ENCODE measurements around the gene DBH.
A peak's percentile ranks its signal among the peaks of the same experiment; 100 is the strongest.

The DBH gene

DNA sequence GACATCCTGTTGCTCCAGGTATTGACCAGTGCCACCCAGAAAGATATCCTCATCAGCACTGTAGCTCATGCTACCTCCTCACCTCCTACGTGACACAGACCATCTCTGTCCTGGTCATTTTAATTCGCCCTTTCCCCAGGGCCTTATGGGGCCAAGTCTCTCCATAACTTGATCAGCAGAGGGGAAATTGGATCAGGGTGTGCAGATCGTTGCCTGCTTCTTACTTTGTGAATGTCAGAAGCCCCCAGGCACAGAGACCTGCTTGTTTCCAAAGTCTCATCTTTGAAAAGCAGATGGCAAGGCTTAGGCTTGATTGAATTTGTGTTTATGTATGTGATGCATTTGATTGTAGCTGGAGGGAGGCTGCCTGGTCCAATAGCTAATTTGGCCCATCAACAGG, 8.8 kb upstream of the DBH start:
- DNase-seq, result no peak

DNA sequence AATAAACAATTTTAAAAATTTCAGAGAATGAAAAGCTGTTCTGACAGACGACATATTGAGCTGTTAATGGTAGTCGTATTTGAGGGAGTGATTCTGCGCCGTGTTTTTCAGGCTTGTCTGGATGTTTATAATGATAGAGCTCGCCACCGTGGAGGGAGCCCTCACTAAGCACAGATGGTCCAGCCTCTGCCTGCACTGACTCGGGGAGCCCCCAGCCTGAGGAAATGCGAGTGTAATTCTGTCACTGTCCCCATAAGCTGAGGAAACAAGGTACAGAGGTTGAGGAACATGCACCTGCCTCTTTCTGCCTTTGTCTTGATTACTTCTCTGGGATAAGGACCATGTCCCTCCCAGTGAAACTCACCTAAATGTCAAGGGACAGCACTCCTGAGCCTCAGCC, 7.4 kb upstream of the DBH start:
- DNase-seq, result no peak

DNA sequence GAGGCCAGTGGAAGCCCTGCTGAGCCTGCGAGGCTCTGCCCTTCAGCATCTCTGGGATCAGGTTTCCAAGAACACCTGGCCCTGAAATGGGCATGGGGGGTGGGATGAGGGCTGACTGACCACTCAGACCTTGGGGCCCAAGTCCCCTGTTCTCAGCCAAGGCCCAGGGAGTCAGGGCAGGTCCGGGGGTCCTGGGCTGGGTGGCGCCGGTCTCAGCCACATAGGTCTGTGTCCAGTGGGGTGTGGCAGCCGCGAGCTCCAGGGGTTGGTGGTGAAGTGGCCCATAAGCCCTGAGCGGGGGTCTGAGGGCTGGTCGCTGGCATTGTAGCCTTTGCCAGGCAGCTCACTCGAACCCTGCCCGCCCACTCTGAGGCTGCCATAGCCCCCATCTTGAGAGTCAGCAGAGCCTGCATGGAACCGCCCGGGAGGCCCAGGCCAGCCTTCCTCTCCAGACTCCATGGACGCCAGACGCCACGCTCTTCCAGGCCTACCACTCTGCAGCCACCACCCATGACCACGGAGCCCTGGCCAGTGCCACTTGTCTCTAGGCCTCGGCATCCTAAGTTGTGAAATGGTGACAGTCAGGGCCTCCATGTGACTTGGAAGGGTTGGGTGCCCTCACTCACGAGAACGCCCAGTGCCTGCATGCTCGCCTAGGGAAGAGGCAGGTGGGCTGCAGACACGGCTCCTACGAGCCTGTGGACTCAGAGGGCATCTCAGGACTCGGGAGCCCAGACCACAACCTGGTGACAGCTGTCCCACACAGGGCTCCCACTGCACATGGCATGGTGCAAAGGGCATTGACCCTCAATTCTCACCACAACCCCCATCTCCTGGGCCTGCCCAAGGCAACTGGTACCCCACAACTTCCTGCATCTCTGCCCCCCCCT, 6.7 kb upstream of the DBH start:
- no peak for DNase-seq

DNA sequence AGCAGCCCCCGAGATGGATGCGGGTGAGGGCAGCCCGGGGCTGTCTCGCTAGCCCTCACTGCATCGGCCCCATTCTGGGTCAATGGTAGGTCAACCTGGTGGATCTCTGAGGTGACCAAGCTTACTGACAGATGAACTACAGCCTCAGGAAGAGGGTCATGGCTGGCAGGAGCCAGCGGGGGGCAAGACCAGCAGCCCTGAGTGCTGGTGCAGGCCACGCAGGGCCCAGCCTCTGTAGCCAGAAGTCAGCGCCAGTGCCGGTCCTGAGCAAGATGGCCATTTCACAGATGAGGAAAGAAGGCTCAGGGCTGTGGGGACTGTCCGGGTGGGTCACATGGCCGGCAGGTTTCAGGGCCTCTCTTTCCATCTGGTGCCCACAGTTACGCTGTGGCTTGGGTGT, 5.1 kb upstream of the DBH start:
- no peak for DNase-seq

DNA sequence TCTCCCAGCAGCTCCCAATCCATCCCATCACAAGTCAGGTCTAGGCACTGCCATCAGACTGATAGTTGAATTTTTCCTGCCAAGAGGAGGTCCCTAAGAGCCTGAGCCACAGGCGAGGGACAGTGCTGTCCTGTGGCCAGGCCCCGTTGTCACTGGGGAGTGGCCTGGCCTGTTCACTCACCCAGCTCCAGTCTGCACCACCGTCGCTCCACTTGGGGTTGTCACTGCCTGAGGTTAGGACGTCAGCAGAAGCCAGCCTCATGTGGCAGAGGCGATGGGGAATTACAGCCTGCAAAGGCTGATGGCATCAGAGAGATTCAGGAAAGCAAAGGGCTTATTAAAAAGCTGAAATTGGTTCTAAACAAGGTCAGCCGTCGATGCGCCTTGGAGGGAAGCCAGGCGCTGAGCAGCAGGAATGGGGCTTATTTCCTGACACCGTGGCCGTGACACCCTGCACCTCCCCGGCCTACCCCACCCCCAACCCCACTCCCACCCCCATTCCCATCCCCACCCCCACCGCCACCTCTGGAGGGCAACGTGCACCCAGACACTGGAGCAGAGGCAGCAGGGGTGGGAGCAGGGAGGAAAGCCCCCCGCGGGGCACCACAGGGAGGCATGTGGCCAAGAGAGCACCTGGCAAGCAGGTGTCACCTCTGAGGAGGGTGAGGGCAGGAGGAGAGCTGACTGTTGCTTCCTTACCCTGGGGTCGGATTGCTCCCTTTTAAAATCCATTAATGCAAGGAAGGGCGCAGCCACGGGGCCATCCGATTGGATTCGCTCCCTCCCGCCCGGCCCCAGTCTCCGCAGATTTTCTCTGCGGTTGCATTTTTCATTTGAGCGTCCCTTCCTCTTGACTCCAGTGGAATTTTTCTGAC, 3.1 kb upstream of the DBH start:
- peak; percentile 11 to 95 (median 88) for DNase-seq

DNA sequence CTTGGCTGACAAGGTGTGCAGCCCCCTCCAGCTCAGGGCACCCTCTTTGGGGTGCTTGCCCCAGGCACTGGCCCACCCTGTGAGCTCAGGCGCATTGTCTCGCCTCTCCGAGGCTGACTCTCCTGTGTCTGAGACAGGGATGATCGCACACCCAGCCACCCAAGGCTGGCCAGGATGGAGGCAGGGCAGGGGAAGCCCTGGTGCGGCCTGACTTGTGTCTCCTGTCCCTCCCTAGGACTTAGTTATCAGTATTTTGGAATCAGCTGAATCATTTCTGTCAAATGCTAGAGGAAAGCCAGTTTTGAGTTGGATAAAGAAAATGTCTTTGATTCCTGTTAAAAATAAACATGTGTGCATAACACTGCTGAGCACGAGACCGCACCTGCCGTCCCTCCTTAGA, 2.5 kb upstream of the DBH start:
- DNase-seq, result peak in 2 of 3 experiments; percentile 83 to 87

DNA sequence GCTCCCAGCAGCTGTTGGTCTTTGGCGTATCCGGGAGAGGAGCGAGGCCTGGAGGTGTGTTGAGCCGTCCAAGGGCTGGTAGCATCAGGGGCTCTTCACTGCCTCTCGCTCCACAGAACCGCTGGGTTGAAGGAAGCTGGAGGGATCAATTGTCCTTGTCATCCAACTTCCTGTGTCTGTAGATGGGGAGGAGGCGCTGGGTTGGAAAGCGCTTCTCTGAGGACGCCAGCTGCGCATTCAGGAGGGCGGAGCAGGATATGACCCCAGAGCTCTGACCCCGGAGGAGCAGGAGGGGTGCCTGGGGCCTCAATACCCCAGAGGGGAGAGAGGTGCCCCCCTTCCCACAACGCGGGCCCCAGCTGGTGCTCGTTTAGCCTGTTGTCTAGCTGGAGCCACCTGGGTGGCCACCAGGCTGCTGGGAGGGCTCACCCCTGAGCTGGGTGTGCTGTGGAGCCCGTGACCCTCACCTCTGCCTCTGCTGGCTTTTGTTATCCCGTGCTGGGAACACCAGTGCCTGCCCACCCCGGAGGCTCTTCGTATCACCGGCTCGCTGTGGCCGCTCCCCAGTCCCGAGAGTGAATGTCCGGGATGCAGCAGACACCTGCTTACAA, 2.0 kb upstream of the DBH start:
- peak; percentile 74 to 92 (median 77) for DNase-seq

DNA sequence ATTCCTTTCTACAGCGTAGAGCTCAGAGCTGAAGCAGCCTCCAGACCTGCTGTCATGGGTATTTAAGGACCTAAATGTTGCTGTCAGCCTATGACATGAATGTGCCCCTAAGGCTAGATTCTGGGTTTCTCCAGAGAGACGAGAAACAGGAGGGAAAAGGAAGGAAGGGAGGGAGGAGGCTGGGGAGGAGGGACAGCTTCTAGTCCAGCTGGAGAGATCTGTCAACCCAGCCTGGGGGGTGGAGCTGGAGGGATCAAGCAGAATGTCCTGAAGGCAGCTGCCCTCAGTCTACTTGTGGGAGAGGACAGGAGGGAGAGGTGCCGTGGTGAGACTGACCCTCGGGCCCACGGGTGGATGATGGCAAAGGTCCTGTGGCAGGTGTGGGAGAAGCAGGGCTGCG, 1.1 kb upstream of the DBH start:
- DNase-seq, result peak in 2 of 3 experiments; percentile 16 to 50

DNA sequence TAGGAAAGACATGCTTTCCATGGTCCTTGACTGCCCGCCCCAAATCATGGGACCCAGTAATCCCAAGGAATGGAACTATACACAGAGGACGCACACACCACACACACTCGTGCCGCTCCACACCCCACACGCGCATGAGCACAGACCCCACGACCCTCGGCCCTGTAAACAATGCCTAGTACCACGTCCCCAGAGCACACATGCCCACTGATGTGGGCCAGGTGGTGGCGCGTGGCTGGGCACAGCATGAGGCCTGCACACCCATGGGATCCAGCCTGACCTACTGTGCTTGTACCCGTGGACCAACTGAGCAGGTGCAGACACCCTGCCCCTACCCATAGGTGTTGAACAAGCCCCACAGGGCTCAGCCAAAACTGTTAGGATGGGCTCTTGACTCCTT, 739 bp downstream of the DBH start:
- no peak for DNase-seq

DNA sequence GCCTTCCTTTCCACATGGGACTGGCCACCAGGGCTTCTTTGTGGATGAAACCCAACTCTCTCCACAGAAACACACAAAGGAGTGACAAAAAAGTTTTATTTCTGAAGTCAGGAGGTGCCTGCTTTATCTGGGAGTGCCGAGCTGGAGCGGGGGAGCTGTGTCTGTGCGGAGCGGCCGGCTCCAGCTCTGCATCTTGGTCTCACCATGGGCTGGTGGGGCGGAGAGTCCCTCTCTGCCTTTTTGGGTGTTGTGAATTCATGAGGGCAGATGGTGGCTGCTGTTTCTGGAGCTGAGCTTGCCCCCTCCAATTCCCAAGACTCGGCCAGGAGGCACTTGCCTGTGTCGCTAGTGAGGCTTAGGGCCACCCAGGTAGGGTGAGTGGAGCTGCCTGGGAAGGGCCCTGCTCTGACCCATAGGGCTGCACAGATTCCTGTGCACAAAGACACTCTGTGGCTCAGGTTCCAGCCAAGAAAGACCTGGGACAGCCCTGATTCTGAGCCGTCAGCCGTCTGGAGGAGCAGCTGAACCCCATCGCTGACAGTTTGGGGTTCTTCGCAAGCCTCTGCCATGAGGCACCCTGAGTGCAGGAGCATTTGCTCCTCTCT, 1.4 kb downstream of the DBH start:
- DNase-seq, result no peak

DNA sequence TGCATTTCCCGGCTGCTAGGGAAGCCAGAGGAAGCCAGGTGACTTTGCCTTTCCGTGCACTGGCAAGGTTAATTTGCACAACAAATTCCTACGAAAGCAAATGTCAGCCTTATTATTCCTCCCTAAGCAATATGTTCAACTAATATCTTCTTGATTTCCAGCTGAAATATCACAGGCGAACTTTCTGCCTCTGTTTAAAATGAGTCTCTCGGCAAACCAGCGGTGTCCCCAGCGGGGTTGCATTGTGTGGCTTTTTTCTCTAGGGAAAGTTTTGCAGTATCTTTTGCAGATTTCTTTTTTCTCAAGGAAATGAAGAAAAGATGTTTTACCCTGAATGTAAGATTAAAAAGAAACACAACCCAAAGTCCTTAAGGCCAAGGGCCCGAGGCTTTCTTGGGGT, 1.9 kb downstream of the DBH start:
- no peak for DNase-seq

DNA sequence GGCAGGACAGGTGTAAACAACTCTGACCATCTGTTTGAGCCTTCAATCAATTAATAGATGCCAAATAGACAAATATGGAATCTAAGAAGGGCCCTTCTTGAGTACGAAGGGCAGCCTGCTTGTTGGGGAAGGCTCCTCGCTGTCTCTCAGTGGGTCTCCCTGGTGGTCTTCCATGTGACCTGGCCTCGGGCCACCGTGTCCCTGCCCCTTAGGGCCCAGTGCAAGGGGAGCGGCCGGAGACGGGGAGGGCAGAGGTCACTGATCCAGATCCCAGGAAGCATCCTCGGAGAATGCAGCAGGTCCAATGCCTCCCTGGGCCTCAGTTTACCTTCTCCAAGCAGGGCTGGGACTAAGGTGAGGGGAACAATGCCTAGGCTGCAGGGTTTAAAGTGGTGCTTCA, 2.5 kb downstream of the DBH start:
- DNase-seq, result no peak

DNA sequence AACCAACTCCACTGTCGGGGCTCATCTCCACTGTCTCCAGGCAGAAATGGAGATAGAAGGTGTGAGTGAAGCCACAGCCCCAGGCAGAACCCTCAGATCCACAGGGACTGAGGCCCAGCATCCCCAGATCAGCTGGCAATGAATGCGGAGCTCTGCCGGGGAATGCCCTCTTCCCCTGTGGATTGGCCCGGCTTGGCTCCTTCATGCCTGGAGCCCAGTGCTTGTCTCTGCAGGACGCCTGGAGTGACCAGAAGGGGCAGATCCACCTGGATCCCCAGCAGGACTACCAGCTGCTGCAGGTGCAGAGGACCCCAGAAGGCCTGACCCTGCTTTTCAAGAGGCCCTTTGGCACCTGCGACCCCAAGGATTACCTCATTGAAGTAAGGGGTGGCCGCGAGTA, 3.5 kb downstream of the DBH start:
- DNase-seq, result no peak

DNA sequence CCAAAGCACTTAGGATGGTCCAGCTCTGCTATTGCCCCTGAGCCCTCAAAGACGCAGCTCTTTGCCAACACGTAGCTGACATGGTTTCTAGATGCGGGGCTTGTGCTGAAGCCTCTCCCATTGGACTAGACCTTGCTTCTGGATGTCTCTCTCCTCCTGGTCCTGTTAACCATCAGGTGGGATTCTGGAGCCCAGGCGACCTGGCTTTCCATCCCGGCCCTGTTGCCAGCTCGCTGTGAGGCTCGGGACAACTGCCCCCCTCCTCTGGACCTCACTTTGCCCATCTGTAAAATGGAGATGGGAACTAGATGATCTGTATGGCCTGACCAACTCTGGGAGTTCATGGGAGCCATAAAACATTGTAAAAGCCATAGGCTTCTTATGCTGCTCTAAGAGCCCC, 4.0 kb downstream of the DBH start:
- DNase-seq, result no peak

DNA sequence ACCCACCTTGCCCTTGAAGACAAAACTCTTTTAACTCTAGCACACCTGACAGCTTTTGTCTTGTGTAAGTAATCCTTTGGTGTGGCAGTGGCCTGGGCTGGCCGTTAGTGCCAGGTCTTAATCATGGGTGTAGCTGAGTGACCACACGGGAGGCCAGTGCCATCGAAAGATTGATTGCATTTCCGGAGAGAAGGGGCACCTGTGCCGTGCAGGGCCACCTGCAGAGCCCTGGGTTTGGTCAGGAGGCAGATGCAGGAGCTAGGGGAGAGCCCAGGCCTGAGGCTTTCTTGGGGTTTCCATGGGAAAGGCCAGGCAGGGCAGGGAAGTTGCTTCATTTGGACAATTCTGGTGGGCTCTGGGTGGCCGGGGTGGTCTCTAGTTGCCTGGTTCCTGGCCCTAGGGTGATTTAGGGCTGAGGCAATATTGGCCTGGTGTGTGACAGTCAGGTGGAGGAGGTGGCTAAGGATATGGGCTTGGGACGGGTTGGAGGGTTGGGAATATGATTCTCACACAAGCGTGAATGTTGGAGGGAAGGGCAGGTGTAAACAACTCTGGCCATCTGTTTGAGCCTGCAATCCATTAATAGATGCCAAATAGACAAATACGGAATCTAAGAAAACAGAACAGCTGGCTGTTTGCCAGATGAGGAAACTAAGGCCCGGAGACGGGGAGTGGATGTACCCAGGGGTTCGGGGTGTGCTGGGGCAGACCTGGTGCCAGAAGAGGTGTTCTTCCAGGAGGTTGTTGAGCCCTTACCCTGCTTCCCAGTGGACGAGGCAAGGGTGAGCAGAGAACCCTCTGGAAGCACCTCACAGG, 4.6 kb downstream of the DBH start:
- DNase-seq, result peak in 2 of 3 experiments; percentile 46 to 69

DNA sequence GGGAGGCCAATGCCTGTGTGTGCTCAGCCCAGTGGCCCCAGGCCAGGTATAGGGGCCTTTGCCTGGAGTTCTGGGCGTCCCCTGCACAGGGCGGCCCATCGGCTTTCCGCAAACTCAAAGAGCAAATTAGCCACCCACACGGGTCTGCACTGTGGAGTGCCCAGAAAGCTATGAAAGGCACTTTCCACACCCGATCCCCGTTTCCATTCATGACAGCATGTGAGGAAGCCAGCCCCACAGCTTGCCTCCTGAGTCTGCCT, 5.2 kb downstream of the DBH start:
- DNase-seq, result peak in 1 of 3 experiments; percentile 28

DNA sequence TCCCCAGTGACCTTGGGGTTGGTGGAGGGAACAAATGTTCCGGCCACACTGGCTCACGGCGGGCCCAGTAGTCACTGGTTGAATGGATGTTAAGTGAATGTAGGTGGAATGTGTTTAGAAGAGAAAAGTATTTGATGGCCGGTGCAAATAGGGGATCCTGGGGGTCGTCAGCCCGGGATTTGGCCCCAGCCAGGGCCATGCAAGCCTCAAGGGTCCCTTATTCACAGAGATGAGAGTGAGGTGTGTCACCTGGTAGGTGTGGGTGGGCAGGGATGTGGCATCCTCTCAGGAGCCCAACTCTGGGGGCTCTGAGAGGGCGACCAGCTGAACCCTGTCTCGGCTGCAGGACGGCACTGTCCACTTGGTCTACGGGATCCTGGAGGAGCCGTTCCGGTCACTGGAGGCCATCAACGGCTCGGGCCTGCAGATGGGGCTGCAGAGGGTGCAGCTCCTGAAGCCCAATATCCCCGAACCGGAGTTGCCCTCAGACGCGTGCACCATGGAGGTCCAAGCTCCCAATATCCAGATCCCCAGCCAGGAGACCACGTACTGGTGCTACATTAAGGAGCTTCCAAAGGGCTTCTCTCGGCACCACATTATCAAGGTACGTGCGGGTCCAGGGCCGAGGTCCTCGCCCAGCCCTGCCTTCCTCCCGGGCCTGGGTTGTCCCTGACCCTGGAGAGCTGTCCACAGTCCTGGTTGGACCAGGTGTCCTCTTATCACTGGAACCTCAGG, 5.9 kb downstream of the DBH start:
- DNase-seq, result no peak

DNA sequence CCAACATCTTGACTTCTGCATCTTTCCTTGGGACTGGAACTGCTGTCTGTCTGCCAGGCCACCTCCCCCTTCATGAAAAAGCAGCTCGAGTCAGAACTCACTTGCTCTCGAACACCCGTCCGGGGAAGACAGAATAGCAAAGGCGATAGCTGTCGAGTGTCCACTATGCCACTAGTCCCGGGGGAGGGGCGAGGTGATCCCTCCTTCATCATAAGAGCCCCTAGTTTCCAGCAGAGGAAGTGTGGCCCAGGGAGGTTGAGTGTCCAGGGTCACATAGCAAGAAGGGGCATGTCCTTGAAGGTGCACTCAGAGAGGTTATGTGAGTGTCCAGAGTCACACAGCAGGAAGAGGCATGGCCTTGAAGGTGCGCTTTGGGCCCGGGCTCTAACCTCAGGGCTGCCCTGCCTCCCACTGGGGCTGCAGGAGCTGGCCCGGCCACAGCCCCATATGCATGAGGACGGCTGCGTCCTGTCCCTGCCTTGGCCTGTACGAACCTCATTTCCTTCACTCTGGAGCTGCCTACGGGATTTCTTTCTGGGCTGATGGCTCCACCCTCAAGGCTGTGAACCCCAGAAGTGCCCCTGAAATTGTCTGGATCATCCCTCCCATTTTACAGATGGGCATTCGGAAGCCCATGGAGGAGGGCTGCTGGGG, 6.7 kb downstream of the DBH start:
- no peak for DNase-seq

DNA sequence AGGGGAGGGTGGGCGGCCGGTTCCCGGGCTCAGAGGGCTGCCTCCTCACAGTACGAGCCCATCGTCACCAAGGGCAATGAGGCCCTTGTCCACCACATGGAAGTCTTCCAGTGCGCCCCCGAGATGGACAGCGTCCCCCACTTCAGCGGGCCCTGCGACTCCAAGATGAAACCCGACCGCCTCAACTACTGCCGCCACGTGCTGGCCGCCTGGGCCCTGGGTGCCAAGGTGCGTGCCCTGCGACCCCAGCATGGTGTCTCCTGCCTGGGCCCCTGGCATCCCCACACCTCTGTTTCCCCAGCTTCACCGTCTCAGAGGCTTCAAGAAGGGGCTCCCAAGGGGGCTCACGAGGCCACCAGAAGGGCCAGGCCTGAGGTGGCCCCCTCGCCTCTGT, 7.2 kb downstream of the DBH start:
- no peak for DNase-seq

DNA sequence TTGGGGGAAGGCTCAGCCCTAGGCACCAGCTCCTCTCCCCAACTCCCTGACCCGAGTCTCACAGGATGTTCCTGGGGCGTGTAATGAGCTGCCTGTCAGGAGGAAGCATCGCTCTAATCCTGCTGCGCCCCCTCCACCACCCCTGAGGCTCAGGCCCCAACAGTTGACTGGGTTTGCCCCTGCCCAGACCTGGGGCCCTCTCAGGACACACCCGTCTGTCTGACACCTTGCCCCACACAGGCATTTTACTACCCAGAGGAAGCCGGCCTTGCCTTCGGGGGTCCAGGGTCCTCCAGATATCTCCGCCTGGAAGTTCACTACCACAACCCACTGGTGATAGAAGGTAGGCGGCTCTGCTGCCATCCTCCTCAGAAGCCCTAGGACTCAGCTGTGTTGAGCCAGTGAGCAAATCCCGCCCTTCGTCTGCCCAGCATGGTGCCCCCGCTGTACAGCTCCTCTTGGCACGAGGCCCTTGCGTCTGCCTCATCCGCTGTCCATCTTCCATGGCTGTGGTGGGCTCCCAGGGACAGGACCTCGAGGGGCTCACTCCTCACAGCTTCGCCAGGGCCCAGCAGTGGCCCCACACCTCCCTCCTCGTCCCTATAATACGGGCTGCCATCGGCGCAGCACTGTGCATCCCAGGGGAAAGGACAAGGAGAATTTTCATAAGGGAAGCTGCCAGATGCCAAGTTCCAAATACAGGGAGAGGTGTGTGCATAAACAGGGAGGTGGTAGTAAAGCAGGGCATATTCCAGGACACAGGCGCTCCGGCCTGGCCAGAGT, 8.0 kb downstream of the DBH start:
- no peak for DNase-seq
